A549 (cell line): ENCODE results near the gene DLX1.

Source experiments
- BHLHE40 ChIP-seq: IDR thresholded peaks from 2 replicates; pipeline ENCODE4 v1.6.1; 2012; ENCODE audit warnings: low read depth, low read length, inconsistent platforms
- JUN ChIP-seq, 2 experiments: fragments of >200 bp; sonication (Bioruptor Twin); formaldehyde crosslinking; IDR thresholded peaks; 2 replicates in 1 of 2; 3 replicates in 1 of 2; pipeline ENCODE4 v1.6.1; 2016 to 2017
- POLR2A ChIP-seq: IDR thresholded peaks from 2 replicates; pipeline ENCODE4 v1.6.1; 2012; ENCODE audit warnings: mild to moderate bottlenecking, low read length
- TF ChIP-seq, protein P1 (sequence below): fragments of >200 bp; sonication (Bioruptor Twin); formaldehyde crosslinking; IDR thresholded peaks from 3 replicates; pipeline ENCODE4 v1.5.1; 2016
- TF ChIP-seq, protein P2 (sequence below): IDR thresholded peaks from 2 replicates; pipeline ENCODE4 v1.6.1; 2012

DNA sequence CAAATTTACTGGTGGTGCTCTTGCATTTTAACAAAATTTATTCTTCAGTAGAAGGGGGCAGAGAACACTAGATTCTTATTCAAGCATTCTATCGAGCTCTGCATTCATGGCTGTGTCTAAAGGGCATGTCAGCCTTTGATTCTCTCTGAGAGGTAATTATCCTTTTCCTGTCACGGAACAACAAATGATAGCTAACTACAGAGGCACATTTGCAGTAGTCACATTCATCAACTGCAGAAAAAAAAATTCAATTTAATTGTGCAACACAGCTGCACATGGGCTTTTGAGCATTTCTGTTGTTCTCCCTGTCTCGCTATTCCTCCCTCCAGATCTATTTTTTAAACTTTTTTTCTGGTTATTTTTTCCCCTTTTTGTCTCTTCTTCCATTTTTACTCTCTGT, 13.0 kb upstream of the DLX1 start:
- TF ChIP-seq, protein P1, sequence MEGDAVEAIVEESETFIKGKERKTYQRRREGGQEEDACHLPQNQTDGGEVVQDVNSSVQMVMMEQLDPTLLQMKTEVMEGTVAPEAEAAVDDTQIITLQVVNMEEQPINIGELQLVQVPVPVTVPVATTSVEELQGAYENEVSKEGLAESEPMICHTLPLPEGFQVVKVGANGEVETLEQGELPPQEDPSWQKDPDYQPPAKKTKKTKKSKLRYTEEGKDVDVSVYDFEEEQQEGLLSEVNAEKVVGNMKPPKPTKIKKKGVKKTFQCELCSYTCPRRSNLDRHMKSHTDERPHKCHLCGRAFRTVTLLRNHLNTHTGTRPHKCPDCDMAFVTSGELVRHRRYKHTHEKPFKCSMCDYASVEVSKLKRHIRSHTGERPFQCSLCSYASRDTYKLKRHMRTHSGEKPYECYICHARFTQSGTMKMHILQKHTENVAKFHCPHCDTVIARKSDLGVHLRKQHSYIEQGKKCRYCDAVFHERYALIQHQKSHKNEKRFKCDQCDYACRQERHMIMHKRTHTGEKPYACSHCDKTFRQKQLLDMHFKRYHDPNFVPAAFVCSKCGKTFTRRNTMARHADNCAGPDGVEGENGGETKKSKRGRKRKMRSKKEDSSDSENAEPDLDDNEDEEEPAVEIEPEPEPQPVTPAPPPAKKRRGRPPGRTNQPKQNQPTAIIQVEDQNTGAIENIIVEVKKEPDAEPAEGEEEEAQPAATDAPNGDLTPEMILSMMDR = no peak
- TF ChIP-seq POLR2A = no peak
- no peak for TF ChIP-seq JUN (IDR thresholded peaks at IDR 0.05)
- TF ChIP-seq BHLHE40 = no peak
- TF ChIP-seq, protein P2, sequence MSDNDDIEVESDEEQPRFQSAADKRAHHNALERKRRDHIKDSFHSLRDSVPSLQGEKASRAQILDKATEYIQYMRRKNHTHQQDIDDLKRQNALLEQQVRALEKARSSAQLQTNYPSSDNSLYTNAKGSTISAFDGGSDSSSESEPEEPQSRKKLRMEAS = no peak
